GM12891 (cell line): Measurements from ENCODE around the gene PEX5L.

Experiments
- POLR2A ChIP-seq: IDR thresholded peaks from 2 replicates; pipeline ENCODE4 v1.6.1; 2011; ENCODE audit warnings: low read depth, low read length, control low read depth
- POLR2AphosphoS5 ChIP-seq: IDR thresholded peaks from 2 replicates; pipeline ENCODE4 v1.6.1; 2011; ENCODE audit warnings: low read depth, low read length, control low read depth
- POU2F2 ChIP-seq: IDR thresholded peaks from 2 replicates; pipeline ENCODE4 v1.6.1; 2011; ENCODE audit warnings: low read depth, mild to moderate bottlenecking, control low read depth, low read length, moderate library complexity
- SPI1 ChIP-seq: IDR thresholded peaks from 2 replicates; pipeline ENCODE4 v1.6.1; 2011; ENCODE audit warnings: low read depth, low read length, control low read depth
- TAF1 ChIP-seq: IDR thresholded peaks from 2 replicates; pipeline ENCODE4 v1.6.1; 2011; ENCODE audit warnings: low read depth, low read length, control low read depth

DNA sequence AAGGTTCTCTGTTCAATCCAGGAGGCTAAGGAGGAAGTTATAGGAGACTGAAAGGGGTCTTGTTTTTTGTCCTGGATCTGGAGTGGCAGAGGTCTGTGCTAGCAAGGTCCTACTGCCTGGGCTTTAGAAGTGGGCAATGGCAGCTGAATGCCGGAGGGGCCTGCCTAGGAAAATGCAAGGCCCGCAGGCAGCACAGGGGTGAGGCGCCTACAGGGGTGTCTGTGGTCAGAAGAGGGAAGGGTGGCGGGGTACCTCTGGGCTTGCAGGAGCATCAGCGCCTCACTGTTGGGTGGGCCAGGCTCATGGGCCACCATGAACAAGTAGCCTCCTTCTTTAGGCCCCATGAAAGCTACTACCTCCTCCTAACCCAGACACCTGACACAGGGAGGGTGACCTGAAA lies 175.4 kb downstream of the PEX5L start:
- no peak for TF ChIP-seq POLR2A
- TF ChIP-seq TAF1 = no peak
- TF ChIP-seq SPI1 = no peak
- no peak for TF ChIP-seq POLR2AphosphoS5
- no peak for TF ChIP-seq POU2F2
